Measurements from ENCODE around the gene LZTFL1.

LZTFL1 gene

GRCh38 chr3:45881078-45882022, 39.4 kb upstream of the LZTFL1 start:
- TF ChIP-seq ZBTB7A (IDR thresholded peaks at IDR 0.05; ENCODE audit: low read depth) (no peak), YY1 (IDR thresholded peaks at IDR 0.05; ENCODE audit: low read depth) (no peak), EP300 (IDR thresholded peaks at IDR 0.05; ENCODE audit: borderline replicate concordance) (no peak), TCF12 (IDR thresholded peaks at IDR 0.05; ENCODE audit: low read depth) (no peak)

GRCh38 chr3:45880725-45881077, 38.8 kb upstream of the LZTFL1 start:
- TF ChIP-seq ZBTB7A (IDR thresholded peaks at IDR 0.05; ENCODE audit: low read depth) (no peak), CREB1 (IDR thresholded peaks at IDR 0.05; ENCODE audit: low read depth) (no peak), RAD21 (IDR thresholded peaks at IDR 0.05; ENCODE audit: low read depth) (no peak), CEBPB (IDR thresholded peaks at IDR 0.05) (no peak), YY1 (IDR thresholded peaks at IDR 0.05; ENCODE audit: low read depth) (no peak), NFIC (IDR thresholded peaks at IDR 0.05) (no peak), TCF12 (IDR thresholded peaks at IDR 0.05; ENCODE audit: low read depth) (no peak), EP300 (IDR thresholded peaks at IDR 0.05; ENCODE audit: borderline replicate concordance) (no peak), TEAD4 (IDR thresholded peaks at IDR 0.05) (no peak), EGR1 (IDR thresholded peaks at IDR 0.05) (no peak), REST (IDR thresholded peaks at IDR 0.05; ENCODE audit: low read depth) (no peak), TAF1 (IDR thresholded peaks at IDR 0.05; ENCODE audit: low read depth) (no peak), FOXM1 (IDR thresholded peaks at IDR 0.05; ENCODE audit: borderline replicate concordance, low read depth) (no peak), USF1 (IDR thresholded peaks at IDR 0.05) (no peak), MAX (IDR thresholded peaks at IDR 0.05) (no peak)

GRCh38 chr3:45878124-45878523, 36.2 kb upstream of the LZTFL1 start:
- TF ChIP-seq CREB1 (IDR thresholded peaks at IDR 0.05; ENCODE audit: low read depth) (no peak), EGR1 (IDR thresholded peaks at IDR 0.05) (no peak), REST (IDR thresholded peaks at IDR 0.05; ENCODE audit: low read depth) (no peak), MAX (IDR thresholded peaks at IDR 0.05) (no peak), TAF1 (IDR thresholded peaks at IDR 0.05; ENCODE audit: low read depth) (no peak), TEAD4 (IDR thresholded peaks at IDR 0.05) (no peak), TCF12 (IDR thresholded peaks at IDR 0.05; ENCODE audit: low read depth) (no peak), NFIC (IDR thresholded peaks at IDR 0.05) (no peak), ZBTB7A (IDR thresholded peaks at IDR 0.05; ENCODE audit: low read depth) (no peak), YY1 (IDR thresholded peaks at IDR 0.05; ENCODE audit: low read depth) (no peak), EP300 (IDR thresholded peaks at IDR 0.05; ENCODE audit: borderline replicate concordance) (no peak)

- TF ChIP-seq YY1 (IDR thresholded peaks at IDR 0.05; ENCODE audit: low read depth), result no peak
- no peak for TF ChIP-seq TCF12 (IDR thresholded peaks at IDR 0.05; ENCODE audit: low read depth)
- no peak for TF ChIP-seq EGR1 (IDR thresholded peaks at IDR 0.05)
- no peak for TF ChIP-seq NFIC (IDR thresholded peaks at IDR 0.05)
- no peak for TF ChIP-seq REST (IDR thresholded peaks at IDR 0.05; ENCODE audit: low read depth)
- TF ChIP-seq ZBTB7A (IDR thresholded peaks at IDR 0.05; ENCODE audit: low read depth), result no peak
- TF ChIP-seq TEAD4 (IDR thresholded peaks at IDR 0.05), result no peak
- no peak for TF ChIP-seq RAD21 (IDR thresholded peaks at IDR 0.05; ENCODE audit: low read depth)
- TF ChIP-seq TAF1 (IDR thresholded peaks at IDR 0.05; ENCODE audit: low read depth), result no peak
- no peak for TF ChIP-seq CREB1 (IDR thresholded peaks at IDR 0.05; ENCODE audit: low read depth)
These were observed 32.9 kb upstream of the LZTFL1 start for GRCh38 chr3:45874677-45875346.
